Osteoblast (primary cell): ENCODE data around the gene CPHXL. TPM values are rescaled to one million over a fixed set of nuclear protein-coding genes. Genes with fewer than 3 reads are reported as not detected.

Source experiments
- DNase-seq: peaks from one replicate; pipeline ENCODE4 v3.0.0; 2011; ENCODE audit warnings: low spot score, mixed read lengths; ENCODE audit not compliant: insufficient read length; ENCODE audit errors: missing footprints
- H2AFZ ChIP-seq: 2 replicates; pipeline ENCODE4 v1.6.0; 2011; ENCODE audit warnings: mild to moderate bottlenecking, low read length
- H3K27ac ChIP-seq: 2 replicates; pipeline ENCODE4 v1.5.1; 2011; ENCODE audit warnings: mild to moderate bottlenecking, low read depth, low read length, moderate library complexity
- H3K27me3 ChIP-seq: 2 replicates; pipeline ENCODE4 v1.6.0; 2012; ENCODE audit warnings: mild to moderate bottlenecking, control low read depth, inconsistent platforms, low read length, moderate library complexity; ENCODE audit not compliant: insufficient read depth
- H3K36me3 ChIP-seq: 2 replicates; pipeline ENCODE4 v1.5.1; 2011; ENCODE audit warnings: mild to moderate bottlenecking, low read length, control low read depth, moderate library complexity; ENCODE audit not compliant: insufficient read depth
- H3K4me1 ChIP-seq: 2 replicates; pipeline ENCODE4 v1.5.1; 2011; ENCODE audit warnings: mild to moderate bottlenecking, low read length, control low read depth, moderate library complexity; ENCODE audit not compliant: insufficient read depth
- H3K4me2 ChIP-seq: 2 replicates; pipeline ENCODE4 v1.6.0; 2011; ENCODE audit warnings: mild to moderate bottlenecking, low read length; ENCODE audit not compliant: insufficient read depth
- H3K4me3 ChIP-seq: fragments of 200-600 bp; sonication (generic); 3 replicates; pipeline ENCODE4 v1.5.1; 2012; ENCODE audit warnings: mild to moderate bottlenecking, low read length, inconsistent platforms; ENCODE audit not compliant: insufficient read depth
- H3K79me2 ChIP-seq: 2 replicates; pipeline ENCODE4 v1.6.0; 2012; ENCODE audit warnings: mild to moderate bottlenecking, low read length, control low read depth, inconsistent platforms; ENCODE audit not compliant: insufficient read depth
- H3K9me3 ChIP-seq: 2 replicates; pipeline ENCODE4 v1.5.1; 2011; ENCODE audit warnings: low read depth, low read length, control low read depth
- H4K20me1 ChIP-seq: 2 replicates; pipeline ENCODE4 v1.6.0; 2012; ENCODE audit warnings: mild to moderate bottlenecking, low read length, control low read depth; ENCODE audit not compliant: insufficient read depth
- CTCF ChIP-seq: IDR thresholded peaks from 2 replicates; pipeline ENCODE4 v1.5.1; 2011; ENCODE audit warnings: mild to moderate bottlenecking, low read depth, low read length, moderate library complexity; ENCODE audit errors: extremely low read depth
- total RNA-seq: library from RNA; depleted of rRNA; stranded (reverse); fragments of >200 nt; gene quantifications from 2 replicates; pipeline ENCODE4 v1.2.3, GENCODE V29; 2012

Gene CPHXL
- total RNA-seq, 1 donor, result not detected

- Histone ChIP-seq H3K4me3 (no peak overlapping the region), H3K9me3 (no peaks in the 10 kb centered on the region), H3K4me2 (no peak overlapping the region), H3K27ac (no peak overlapping the region), H3K36me3 (no peaks in the 10 kb centered on the region), H2AFZ (no peak overlapping the region), H4K20me1 (no peaks in the 10 kb centered on the region), H3K4me1 (no peaks in the 10 kb centered on the region), H3K27me3 (no peaks in the 10 kb centered on the region), H3K79me2 (no peaks in the 10 kb centered on the region)
- no peak for TF ChIP-seq CTCF
- DNase-seq, result no peak
Observed at GRCh38 chr16:75745823-75746222, 19.5 kb upstream of the CPHXL start.

- Histone ChIP-seq H3K4me2 (no peak overlapping the region), H4K20me1 (no peaks in the 10 kb centered on the region), H3K4me3 (no peak overlapping the region), H3K9me3 (no peaks in the 10 kb centered on the region), H3K79me2 (no peaks in the 10 kb centered on the region), H3K27me3 (no peaks in the 10 kb centered on the region), H3K27ac (no peak overlapping the region), H2AFZ (no peak overlapping the region), H3K36me3 (no peaks in the 10 kb centered on the region), H3K4me1 (no peaks in the 10 kb centered on the region)
- no peak for DNase-seq
- TF ChIP-seq CTCF, result no peak
Observed at GRCh38 chr16:75745242-75745641, 19.0 kb upstream of the CPHXL start.

GRCh38 chr16:75742424-75743047 is 16.2 kb upstream of the CPHXL start:
- Histone ChIP-seq H3K4me3 (no peak overlapping the region), H2AFZ (no peak overlapping the region), H3K9me3 (no peaks in the 10 kb centered on the region), H3K27ac (no peak overlapping the region), H3K79me2 (no peaks in the 10 kb centered on the region), H3K4me2 (no peak overlapping the region), H3K36me3 (no peaks in the 10 kb centered on the region), H3K4me1 (no peaks in the 10 kb centered on the region), H4K20me1 (no peaks in the 10 kb centered on the region), H3K27me3 (no peaks in the 10 kb centered on the region)
- TF ChIP-seq CTCF, result no peak
- DNase-seq, result no peak

GRCh38 chr16:75733305-75734211 is 7.3 kb upstream of the CPHXL start:
- peak; percentile 90 for DNase-seq
- no peaks in the 10 kb centered on the region for H3K36me3 ChIP-seq
- no peak overlapping the region for H3K27ac ChIP-seq

More at GRCh38 chr16:75733305-75734211, 7.3 kb upstream of the CPHXL start:
- no peaks in the 10 kb centered on the region for H4K20me1 ChIP-seq
- H3K79me2 ChIP-seq, result no peaks in the 10 kb centered on the region
- H3K4me1 ChIP-seq, result peaks cover 17% of the 10 kb centered on the region
- no peak for TF ChIP-seq CTCF
- H3K27me3 ChIP-seq, result no peaks in the 10 kb centered on the region
- H3K4me3 ChIP-seq, result peak overlapping the region; percentile 29
- peak overlapping the region; percentile 47 for H3K4me2 ChIP-seq
- H2AFZ ChIP-seq, result peak overlapping the region; percentile 13
- H3K9me3 ChIP-seq, result no peaks in the 10 kb centered on the region
